Uterus (tissue), 4 donors: ENCODE measurements around the gene TOX3. TPM values are rescaled to one million over a fixed set of nuclear protein-coding genes. Genes with fewer than 3 reads are reported as not detected.

Experiments
- DNase-seq, 2 donors: peaks; one replicate each; pipeline ENCODE4 v3.0.0-alpha.2; 2019 to 2020
- H3K27ac ChIP-seq, 2 donors: fragments of 200-600 bp; sonication (generic); 1 replicate in 1 of 2; 2 replicates in 1 of 2; pipeline ENCODE4 v1.5.1; 2016 to 2018
- H3K27me3 ChIP-seq, 2 donors: fragments of 200-600 bp; sonication (generic); one replicate each; pipeline ENCODE4 v1.5.1; 2018 to 2019; ENCODE audit warnings: control low read depth in 1 of 2
- H3K36me3 ChIP-seq, 2 donors: fragments of 200-600 bp; sonication (generic); one replicate each; pipeline ENCODE4 v1.5.1; 2019; ENCODE audit warnings: control low read depth in 1 of 2
- H3K4me1 ChIP-seq, 2 donors: fragments of 200-600 bp; sonication (generic); one replicate each; pipeline ENCODE4 v1.5.1; 2018 to 2019; ENCODE audit warnings: control low read depth in 1 of 2
- H3K4me3 ChIP-seq, 2 donors: fragments of 200-600 bp; sonication (generic); 1 replicate in 1 of 2; 2 replicates in 1 of 2; pipeline ENCODE4 v1.5.1; 2018 to 2019; ENCODE audit warnings: mild to moderate bottlenecking in 1 of 2
- H3K9me3 ChIP-seq, 2 donors: fragments of 200-600 bp; sonication (generic); one replicate each; pipeline ENCODE4 v1.5.1; 2019; ENCODE audit warnings: control low read depth in 1 of 2
- POLR2A ChIP-seq, 2 donors: fragments of 450-650 bp; IDR thresholded peaks; one replicate each; pipeline ENCODE4 v1.6.1; 2016; ENCODE audit warnings: antibody characterized with exemption in 2 of 2, mild to moderate bottlenecking in 1 of 2, moderate library complexity in 1 of 2
- intact Hi-C: fragments of 100-400 bp; cut with DNase I; formaldehyde crosslinking; loops from one replicate; pipeline ENCODE4 v1.15.1; 2023; ENCODE audit warnings: low total_unique reads
- total RNA-seq, 4 donors: library from RNA; depleted of rRNA in 3 of 4; stranded (reverse); fragments of >200 nt in 3 of 4; gene quantifications; one replicate each; pipeline versions ENCODE4 v1.1.0 to v1.2.4, GENCODE V29; 2014 to 2023
- TF ChIP-seq, protein P1 (sequence below), 4 experiments: fragments of 200-600 bp in 2 of 4; fragments of 450-650 bp in 2 of 4; sonication (generic) in 2 of 4; IDR thresholded peaks; one replicate each; pipeline ENCODE4 v1.5.1; 2016 to 2019; ENCODE audit warnings: antibody characterized with exemption in 4 of 4, mild to moderate bottlenecking in 2 of 4, moderate library complexity in 1 of 4
- donor health status: DM: yes; HTN: yes; CAD: no.

The TOX3 gene
- total RNA-seq, 4 donors from 2014 or later, result 0.55 to 1.2 TPM; not detected in 2

DNA sequence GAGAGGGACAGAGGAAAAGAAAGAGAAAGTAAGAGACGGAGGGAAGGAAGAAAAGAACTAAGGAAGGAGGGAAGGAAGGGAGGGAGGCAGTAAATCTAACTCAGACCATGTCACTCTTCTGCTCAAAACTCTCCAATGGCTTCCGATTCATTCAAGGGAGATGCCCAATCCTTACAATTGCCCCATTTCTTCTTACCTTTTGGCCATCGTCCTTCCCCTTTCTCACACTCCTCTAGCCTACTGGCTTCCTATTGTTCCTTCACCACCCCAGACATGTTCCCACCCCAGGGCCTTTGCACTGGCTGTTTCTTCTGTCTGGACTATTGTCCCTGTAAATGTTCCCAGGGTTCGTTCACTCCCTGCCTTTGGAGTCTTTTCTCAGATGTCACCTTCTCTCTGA is 72.3 kb downstream of the TOX3 start:
- H3K36me3 ChIP-seq, result no peaks in the 10 kb centered on the region
- no peak overlapping the region for H3K27ac ChIP-seq
- intact Hi-C loops, result no loop called here
- no peak for TF ChIP-seq POLR2A (IDR thresholded peaks at IDR 0.05)
- TF ChIP-seq, protein P1, sequence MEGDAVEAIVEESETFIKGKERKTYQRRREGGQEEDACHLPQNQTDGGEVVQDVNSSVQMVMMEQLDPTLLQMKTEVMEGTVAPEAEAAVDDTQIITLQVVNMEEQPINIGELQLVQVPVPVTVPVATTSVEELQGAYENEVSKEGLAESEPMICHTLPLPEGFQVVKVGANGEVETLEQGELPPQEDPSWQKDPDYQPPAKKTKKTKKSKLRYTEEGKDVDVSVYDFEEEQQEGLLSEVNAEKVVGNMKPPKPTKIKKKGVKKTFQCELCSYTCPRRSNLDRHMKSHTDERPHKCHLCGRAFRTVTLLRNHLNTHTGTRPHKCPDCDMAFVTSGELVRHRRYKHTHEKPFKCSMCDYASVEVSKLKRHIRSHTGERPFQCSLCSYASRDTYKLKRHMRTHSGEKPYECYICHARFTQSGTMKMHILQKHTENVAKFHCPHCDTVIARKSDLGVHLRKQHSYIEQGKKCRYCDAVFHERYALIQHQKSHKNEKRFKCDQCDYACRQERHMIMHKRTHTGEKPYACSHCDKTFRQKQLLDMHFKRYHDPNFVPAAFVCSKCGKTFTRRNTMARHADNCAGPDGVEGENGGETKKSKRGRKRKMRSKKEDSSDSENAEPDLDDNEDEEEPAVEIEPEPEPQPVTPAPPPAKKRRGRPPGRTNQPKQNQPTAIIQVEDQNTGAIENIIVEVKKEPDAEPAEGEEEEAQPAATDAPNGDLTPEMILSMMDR (IDR thresholded peaks at IDR 0.05), result no peak
- H3K9me3 ChIP-seq, result no peaks in the 10 kb centered on the region
- no peaks in the 10 kb centered on the region for H3K4me1 ChIP-seq
- no peaks in the 10 kb centered on the region for H3K27me3 ChIP-seq
- no peak overlapping the region for H3K4me3 ChIP-seq
- DNase-seq, result no peak

DNA sequence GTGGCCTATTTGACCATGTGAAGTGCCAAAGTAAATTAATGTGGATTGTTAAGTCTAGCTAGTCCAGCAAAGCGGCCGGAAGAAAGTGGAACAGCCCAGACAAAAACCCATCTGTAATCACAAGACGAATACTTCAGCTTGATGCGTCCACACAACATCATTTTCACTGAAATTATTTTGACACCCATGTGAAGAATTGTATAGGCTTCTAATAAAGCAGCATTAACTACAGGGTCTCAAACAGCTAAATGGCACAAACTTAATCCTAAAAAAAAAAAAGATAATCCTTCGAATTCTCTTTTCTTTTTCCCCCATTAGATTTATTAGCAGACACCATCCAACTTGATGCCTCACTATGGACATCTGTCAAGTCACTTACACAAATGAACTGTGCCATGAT is 73.8 kb downstream of the TOX3 start:
- Histone ChIP-seq H3K36me3 (no peaks in the 10 kb centered on the region), H3K9me3 (no peaks in the 10 kb centered on the region), H3K4me3 (no peak overlapping the region), H3K27ac (no peak overlapping the region), H3K4me1 (no peaks in the 10 kb centered on the region), H3K27me3 (no peaks in the 10 kb centered on the region)
- intact Hi-C loops, result no loop called here
- DNase-seq, result no peak
- TF ChIP-seq, protein P1 (IDR thresholded peaks at IDR 0.05), result no peak
- no peak for TF ChIP-seq POLR2A (IDR thresholded peaks at IDR 0.05)

DNA sequence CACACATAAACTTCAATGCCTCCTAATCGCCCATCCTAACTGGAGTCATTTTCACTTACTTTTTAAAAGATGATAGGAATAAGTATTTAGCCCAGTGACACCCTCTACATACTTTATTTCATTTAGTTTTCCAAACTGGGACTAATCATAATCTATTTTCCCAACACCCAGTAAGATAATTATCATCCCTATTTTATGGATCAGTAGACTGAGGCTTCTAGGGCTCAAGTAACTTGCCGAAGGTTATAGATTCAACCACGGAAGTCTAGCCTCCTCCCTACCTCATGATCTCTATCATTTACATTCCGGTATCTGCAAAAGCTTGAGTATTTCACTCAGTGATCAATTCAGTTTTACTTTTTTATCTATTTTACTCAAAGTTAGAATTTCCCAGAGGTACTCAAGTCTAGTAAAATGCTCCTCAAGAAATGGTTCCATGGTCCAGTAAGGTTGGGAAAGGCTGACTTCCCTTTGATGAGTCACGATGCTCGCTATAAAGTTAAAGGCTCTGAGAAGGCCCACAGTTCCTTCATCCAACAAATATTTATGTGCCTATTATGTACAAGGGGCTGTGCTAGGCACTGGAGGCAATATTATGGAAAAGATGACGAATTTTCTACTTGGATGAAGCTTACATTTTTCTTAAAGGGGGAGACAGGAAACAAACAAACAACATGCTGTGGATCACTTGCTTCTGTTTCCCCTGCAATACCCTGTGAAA is 75.1 kb downstream of the TOX3 start:
- Histone ChIP-seq H3K27ac (no peak overlapping the region), H3K4me3 (no peak overlapping the region), H3K9me3 (no peaks in the 10 kb centered on the region), H3K36me3 (no peaks in the 10 kb centered on the region), H3K4me1 (no peaks in the 10 kb centered on the region), H3K27me3 (no peaks in the 10 kb centered on the region)
- intact Hi-C loops, result no loop called here
- DNase-seq, result no peak
- no peak for TF ChIP-seq POLR2A (IDR thresholded peaks at IDR 0.05)
- TF ChIP-seq, protein P1 (IDR thresholded peaks at IDR 0.05), result no peak

DNA sequence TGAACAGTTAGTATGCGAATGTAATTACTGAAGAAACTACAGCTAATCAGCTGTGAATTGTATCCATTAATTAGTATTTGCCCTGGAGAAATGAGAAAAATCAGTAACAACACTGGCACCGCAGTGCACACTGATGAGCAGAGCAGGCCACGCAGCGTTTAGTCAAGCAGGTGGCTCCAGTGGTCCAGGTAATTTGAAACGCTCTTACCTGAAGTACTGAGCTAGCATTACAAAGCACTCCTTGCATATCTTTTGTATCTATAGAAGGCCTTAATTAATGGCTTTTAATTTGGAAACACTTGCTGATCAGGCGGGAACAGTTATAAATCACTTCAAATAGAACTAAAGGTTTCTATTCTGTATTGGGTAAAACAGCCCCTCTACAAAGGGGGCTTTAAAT is 76.4 kb downstream of the TOX3 start:
- no peaks in the 10 kb centered on the region for H3K4me1 ChIP-seq
- DNase-seq, result no peak
- no peaks in the 10 kb centered on the region for H3K36me3 ChIP-seq
- H3K4me3 ChIP-seq, result no peak overlapping the region
- no peaks in the 10 kb centered on the region for H3K9me3 ChIP-seq
- H3K27ac ChIP-seq, result no peak overlapping the region
- intact Hi-C loops, result no loop called here
- no peak for TF ChIP-seq POLR2A (IDR thresholded peaks at IDR 0.05)
- TF ChIP-seq, protein P1 (IDR thresholded peaks at IDR 0.05), result no peak
- no peaks in the 10 kb centered on the region for H3K27me3 ChIP-seq

DNA sequence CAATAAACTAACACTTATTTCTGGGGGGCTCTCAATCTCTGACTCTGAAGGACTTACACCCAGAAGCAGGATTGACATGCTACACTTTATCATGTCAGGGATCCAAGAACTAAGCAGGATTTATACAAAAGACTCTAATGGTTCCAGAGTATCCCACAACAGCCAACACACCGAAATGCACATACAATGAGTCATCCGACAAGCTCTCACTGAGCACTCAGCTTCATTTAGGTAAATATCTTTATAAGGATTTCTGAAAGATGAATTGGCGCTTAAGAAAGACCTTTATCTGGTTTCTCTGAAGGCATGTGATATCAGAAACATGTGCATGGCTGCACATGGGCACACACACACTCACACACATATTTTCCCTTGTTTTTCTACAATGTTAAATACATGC is 77.2 kb downstream of the TOX3 start:
- no peak for TF ChIP-seq POLR2A (IDR thresholded peaks at IDR 0.05)
- TF ChIP-seq, protein P1 (IDR thresholded peaks at IDR 0.05), result no peak
- intact Hi-C loops, result no loop called here

More for the DNA sequence above, 77.2 kb downstream of the TOX3 start:
- Histone ChIP-seq H3K4me3 (no peak overlapping the region), H3K27me3 (no peaks in the 10 kb centered on the region), H3K36me3 (no peaks in the 10 kb centered on the region), H3K27ac (no peak overlapping the region), H3K9me3 (no peaks in the 10 kb centered on the region), H3K4me1 (no peaks in the 10 kb centered on the region)
- DNase-seq, result no peak
